Right renal cortex interstitium (tissue), 3 donors: ENCODE measurements around the gene TTR. TPM values are rescaled to one million over a fixed set of nuclear protein-coding genes. Genes with fewer than 3 reads are reported as not detected.

Source experiments
- polyA plus RNA-seq, 3 donors: library from polyadenylated mRNA; unstranded; fragments of 120-200 nt; gene quantifications; one replicate each; pipeline ENCODE4 v1.2.1, GENCODE V29; 2013; ENCODE audit not compliant: insufficient read length in 3 of 3

TTR gene
- polyA plus RNA-seq, 3 donors: 0.25 to 1.1 (median 0.71) TPM

Other genes starting within 250 kb of the TTR start
- gene DSG4, start 215.1 kb upstream of the TTR start, polyA plus RNA-seq: under 1 TPM in 2 of 3 donors, not detected in 1; 0.03 TPM
- gene DSG3, start 144.1 kb upstream of the TTR start, polyA plus RNA-seq: not detected
- gene DSG2, start 93.7 kb upstream of the TTR start, polyA plus RNA-seq: 10 to 100 TPM; 56.1 to 60.3 (median 57.5) TPM
- 10 to 100 TPM; 16.7 to 18.5 (median 17.1) TPM for gene B4GALT6, start 92.7 kb downstream of the TTR start, polyA plus RNA-seq
- under 1 TPM in 2 of 3 donors, not detected in 1; 0.21 to 0.44 TPM for gene SLC25A52, start 169.0 kb downstream of the TTR start, polyA plus RNA-seq